SK-N-DZ (cell line): ENCODE results near the gene CSHL1.
A peak's percentile ranks its signal among the peaks of the same experiment; 100 is the strongest.
"Not testable (repeated sequence)": the region's sequence is repeated elsewhere in the genome, so short reads cannot be mapped to it uniquely, and the experiment has no call there.

Source experiments
- DNase-seq: peaks from one replicate; pipeline ENCODE4 v3.0.0-alpha.2; 2015; ENCODE audit warnings: low spot score

The CSHL1 gene

DNA sequence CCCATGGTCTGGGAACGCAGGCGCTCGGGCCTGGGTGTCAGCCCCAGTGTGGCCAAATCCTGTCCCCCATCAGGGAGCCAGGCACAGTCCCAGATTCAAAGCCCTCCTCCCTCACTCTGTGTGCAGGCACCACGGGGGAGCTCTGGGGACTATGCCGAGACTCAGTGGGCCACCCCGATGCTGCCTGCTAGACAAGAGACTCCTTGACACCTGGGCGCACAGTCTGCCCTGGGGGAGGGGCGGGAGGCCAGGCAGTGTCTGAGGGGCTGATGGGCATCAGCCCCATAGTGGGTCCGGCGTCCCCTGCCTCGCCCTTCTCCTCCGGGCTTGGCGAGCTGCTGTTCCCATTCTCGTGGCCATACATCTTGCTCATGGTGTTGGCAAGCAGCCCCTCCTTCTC is 29.5 kb upstream of the CSHL1 start:
- no peak for DNase-seq

DNA sequence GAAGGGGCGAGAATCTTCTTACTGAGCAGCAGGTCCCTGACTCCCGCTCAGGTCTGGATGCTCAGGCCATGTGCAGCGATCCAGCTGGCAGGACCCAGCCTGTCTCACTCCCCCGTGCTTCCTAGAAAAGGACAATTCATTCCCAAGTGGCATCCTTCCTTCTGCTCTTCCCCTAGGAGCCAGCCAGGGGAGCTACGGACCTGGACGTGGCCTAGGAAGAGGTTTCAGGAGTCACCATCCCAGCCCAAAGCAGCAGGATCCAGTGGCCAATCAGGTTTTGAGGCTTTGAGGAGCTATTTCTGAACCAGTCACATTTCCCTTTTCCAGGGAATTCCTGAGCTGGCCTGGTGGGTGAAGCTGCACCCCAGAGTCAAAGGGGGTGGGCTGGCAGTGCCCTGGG is 28.8 kb upstream of the CSHL1 start:
- no peak for DNase-seq

DNA sequence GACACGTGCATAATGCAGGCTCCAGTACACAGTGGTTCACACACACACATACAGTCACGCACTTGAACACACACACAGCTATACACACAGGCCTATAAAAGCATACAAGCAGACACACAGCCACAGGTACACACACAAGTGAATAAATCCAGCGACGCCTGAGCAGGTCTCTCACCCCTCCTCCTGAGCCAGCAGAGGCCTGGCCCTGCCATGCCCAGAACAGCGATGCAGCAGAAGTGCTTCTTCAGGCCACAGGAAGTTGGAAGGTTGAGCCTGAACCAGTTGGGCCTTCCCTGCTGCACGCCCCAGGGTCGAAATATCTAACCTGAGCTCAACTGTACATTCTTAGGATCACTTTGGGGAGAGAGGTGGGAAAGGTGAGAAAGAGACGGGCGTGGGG is 28.3 kb upstream of the CSHL1 start:
- no peak for DNase-seq

DNA sequence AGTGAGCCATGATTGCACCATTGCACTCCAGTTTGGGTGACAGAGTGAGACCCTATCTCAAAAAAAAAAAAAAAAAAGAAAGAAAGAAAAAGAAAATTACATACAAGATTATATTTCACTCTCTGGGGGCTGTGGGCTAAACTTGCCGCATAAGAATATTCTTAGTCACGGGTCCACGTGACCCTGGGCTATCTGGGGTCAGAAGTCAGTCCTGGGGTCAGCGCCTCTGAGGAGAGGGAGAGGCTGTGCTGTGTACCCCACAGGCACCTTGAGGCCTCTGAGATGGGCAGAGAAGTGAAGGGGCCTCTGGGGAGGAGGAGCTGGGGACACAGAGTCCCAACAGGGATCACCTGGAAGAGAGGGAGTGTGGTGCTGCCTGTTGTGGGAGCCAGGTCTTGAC is 26.9 kb upstream of the CSHL1 start:
- DNase-seq: no peak

DNA sequence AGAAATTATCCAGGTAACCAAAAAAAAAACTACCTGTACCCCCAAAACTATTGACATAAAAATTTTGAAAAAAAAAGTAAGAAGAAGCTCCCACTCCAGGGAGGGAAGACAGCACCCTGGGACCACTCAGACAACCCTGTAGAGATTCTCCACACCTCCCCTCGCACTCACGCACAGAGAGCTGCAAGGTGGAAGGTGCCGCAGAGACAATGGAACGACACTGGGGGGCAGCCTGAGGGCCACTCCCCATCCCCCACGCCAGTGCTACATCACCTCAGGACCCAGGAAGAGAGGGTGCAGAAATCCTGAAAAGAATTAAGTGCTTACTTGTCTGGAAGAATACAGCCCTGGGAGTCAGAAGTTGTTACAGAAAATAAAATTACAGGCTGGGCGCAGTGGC is 26.3 kb upstream of the CSHL1 start:
- no peak for DNase-seq

DNA sequence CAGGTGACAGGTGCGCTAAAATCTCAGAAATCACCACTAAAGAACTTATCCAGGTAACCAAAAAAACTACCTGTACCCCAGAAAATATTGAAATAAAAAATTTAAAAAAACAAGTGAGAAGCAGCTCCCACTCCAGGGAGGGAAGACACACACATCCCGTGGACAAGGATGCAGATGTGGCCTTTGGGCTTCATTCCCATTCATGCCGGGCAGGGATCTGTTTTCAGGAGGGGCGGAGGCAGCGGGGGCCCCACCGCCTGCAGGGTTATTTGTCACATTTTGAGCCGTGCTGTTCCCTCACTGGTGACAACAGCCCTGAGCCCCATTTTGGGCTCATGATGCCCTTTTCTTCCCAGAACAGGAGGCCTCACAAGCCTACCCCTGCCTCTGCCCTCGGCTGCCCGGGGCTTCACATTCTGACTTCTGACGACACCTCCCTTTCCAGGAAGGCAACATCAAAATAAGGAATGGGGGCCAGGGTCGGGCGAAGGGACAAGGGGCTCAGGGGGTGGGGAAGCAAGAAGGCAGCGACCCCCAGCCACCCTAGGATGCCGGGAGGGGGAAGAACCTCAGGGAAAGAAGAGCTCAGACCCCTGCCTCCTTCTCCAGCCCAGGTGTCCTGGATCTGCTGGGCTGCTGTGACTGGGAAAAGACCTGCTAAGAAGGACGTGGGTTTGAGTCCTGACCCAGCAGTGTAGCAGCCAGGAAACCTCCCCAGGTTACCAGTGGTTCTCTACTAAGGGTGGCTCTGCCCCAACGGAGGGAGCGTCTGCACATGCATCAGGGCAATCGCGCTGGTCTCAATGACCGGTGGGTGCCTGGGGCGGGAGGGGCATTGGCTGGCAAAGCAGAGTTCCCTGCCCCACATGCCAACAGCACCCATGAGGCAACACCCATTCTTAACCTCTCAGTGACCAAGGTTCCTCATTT is 23.4 kb upstream of the CSHL1 start:
- no peak for DNase-seq

DNA sequence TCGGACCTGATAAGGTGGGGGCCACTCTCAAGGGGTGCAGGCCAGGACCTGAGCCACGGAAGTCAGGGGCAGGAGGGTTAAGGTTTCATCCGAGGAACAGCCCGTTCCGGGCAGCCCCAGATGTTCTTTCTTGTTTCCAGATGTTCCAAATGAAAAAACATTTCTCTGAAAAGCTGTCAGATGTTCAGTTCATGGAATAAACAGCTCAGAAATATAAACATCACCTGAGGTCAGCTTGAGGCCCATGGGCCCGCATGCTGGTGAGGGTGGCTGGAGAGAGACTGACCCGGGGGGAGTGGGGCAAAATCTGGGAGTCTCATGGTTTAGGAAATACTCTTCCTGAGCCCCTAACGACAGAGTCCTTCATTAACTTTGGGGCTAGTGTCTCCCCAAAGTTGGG is 22.5 kb upstream of the CSHL1 start:
- DNase-seq: no peak

DNA sequence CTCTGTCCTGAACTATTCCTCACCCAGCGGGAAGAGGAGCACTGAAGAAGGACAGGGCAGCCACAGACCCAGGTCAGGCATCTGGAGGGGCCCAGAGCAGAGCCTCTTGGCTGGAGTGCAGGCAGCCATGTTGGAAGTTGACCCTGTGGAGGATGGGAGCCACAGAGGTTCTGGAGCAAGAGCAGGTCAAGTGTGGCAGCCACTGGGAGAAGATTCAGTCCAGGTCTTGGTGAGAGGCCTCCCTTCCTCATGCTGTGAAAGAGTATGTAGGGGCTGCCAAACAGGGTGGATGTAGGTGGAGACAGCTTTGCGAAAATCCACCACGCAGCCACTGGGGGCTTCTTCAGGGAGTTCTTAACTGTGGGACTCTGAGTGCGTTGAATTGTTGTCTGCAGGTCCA is 21.7 kb upstream of the CSHL1 start:
- no peak for DNase-seq

DNA sequence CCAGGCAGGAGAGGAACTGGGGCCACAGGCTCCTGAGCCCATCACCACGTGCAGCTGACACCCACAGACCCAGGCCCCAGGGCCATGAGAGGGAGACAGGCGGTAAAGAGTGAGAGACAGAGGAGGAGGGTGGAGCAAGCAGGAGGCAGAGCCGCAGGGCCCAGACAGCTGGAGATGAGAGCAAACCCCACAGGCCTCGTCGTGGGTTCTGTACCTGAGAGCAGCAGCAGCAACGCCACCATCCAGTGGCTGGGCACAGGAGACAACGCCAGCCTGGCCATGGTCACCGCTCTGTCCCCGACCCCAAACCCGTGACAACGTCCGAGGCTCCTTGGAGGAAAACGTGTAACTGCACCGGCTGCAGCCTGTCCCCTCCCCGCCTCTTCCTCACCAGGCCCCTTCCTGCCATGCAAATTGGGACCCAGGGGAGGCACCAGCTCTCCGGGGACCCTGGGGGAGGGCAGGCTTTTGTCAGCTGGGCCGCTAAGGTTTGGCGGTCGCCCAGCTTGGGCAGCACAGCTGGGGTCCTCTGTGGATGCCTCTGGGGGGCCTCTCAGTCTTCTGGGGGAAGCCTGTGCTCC is 21.0 kb upstream of the CSHL1 start, which contains the start of gene CD79B:
CD79B (minus strand) TSS at position 351 of the 581 bp plus-strand sequence; CDS start at position 281, 70 bp downstream.
- DNase-seq: no peak

DNA sequence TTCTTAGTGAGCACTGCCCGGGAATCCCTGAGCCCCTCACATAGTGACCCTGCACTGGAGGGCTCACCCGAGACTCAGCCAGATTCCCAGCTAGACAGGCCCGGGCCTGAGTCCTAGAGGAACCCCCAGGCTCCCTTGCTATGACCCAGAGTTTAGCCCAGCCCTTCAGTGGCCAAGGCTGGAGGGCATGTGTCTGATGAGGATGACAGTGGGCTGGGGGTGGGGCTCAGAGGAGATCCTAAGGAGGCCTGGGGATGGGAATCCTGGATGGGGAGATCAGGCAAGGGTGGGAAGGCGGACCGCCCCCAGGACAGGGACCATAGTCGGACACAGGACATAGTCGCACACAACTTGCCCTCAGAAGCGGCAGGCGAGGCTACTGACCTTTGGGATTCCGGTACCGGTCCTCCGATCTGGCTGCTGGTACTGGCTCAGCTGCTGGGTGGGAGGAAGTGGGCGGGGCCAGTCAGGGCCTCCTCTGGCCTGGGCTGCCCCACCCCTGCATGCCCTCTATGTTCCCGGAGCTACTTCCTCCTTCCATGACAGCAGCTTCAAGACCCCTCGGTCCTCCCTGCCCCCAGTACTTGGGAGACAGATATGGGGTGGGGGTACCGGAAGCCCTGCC is 20.0 kb upstream of the CSHL1 start:
- DNase-seq: no peak

DNA sequence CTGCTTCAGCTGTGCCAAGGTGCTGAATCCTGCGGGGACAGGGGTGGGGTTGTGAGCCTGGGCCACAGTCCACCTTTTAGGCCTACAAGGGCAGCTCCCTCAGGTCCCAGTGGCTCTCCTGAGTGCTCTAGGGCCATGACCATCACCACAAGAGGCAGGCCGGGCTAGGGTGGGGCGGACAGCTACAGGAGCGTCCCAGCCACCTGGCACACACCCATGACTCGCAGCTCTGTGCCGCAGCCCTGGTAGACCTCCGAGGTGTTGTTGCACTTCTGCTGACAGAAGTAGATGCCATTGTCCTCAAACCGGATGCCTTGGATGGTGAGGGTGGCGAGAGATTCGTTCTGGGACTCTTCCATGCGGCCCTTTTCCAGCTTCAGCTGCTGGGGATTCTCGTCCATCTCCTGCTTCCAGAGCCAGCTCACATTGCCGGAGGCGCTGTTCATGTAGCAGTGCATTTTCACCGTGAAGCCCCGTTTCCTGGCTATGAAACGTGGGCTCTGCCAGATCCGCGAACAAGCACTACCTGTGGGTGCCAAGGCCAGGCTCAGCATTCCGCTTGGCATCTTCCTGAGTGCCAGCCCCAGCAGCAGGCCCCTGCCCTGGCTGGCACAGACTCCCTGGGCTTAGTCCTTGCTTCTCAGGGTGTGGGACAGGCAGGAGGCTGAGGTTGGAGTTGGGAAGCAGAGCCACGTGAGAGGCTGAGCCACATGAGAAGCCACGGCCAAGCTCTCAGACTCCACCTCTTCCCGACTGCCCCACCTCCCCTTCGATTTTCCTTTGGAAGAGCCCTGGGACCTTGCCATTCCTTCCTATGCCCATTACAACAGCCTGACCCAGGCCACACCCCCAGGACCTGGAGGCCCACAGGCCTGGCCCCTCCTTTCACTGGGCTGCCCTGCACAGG is 19.1 kb upstream of the CSHL1 start:
- DNase-seq: no peak

DNA sequence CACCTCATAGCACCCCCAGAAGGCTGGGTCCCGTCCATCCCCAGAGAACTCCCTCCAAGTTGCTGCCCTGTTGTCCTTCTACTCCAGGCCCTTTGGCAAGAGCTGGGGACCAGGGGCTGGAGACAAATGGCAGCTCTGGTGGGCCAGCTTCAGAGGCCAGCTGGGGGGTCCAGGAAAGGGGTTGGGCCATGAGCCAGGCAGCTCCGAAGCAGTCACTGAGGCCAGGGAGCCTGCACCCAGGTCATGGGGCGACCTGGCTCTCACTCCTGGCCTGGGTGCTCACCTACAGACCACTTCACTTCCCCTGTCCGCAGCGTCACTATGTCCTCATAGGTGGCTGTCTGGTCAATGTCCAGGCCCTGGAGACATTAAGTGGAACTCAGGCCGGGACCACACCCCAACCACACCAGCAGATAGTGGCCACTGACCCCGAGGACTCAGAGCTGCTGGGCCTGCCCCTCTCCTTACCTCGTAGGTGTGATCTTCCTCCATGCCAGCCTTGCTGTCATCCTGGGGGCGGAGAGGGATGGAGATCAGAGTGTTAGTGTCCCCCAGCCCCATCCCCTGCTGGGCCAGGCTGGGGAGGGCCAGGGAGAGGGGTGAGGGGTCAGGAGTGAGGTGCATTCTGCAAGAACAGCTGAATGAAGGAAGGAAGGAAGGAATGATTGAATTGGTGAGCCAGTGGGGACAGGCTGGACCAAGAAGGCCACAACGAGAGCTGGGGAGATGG is 18.1 kb upstream of the CSHL1 start:
- no peak for DNase-seq

DNA sequence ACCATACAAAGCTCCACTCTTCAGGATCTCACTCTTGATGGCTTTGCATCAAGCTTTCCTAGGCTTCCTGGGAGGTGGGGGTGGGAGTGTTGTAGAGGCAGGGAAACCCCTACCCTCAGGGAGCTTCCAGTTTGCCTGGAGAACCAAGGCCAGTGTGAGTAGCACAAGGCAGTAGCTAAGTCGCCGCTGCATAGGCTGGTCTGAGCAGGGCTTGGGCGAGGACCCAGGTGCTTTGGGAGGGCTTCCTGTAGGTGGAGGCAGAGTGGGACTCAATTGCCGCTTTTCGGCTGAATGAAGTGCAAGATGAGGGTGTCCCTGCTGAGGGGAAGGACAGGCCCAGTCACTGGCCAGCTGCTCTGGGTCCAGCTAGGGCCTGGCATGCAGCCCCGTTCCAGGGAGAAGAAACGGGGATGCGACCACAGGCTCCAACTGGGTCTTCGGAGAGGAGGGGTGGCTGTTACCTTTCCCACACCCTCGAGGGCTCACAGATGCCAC is 17.2 kb upstream of the CSHL1 start:
- no peak for DNase-seq

DNA sequence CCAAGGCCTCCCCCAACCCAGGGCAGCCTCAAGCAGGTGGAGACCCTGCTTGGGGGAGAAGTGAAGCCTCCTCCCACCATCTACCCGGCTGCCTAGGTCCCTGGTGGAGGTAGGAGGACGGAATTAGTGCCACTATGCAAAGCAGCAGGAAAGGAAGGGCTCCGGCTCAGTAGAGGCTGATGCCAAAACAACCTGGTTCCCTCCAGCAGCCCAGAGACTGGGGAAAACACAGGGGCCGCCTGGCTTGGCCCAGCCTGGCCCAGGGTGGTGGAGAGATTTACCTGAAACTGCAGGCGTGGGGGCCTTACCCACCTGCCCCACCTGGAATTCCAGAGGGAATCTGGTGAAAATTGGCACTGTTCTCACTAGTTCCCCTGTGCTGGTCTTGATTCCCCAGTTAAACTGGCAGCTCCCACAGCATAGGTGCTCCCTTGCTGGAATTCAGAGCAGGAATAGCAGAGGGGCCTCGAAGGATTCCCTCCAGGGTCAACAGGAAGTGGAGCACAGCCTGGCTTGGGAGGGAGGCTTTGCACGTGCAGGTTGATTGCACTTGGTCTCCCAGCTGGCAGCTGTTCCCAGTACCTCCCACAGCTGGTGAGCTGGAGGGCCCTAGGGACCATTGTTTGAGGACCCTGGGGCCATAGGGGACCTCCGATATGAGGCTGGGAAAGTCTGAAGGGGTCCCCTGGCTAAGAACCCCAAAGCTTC is 16.6 kb upstream of the CSHL1 start:
- no peak for DNase-seq

DNA sequence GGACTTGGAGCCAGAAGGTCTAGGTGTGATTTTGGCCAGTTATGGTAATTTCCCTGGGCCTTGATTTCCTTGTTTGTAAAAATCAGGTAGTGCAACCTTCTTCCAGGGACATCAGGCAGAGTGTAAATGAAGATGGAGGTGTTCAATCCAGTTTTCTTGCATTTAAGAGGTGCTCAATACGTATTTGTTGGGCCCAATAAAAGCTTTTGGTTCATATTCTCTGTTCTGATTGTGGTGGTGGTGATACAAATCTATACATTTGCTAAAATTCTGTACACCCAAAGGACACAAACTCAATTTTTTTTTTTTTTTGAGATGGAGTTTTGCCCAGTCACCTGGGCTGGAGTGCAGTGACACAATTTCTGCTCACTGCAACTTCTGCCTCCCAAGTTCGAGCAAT is 15.1 kb upstream of the CSHL1 start:
- no peak for DNase-seq

DNA sequence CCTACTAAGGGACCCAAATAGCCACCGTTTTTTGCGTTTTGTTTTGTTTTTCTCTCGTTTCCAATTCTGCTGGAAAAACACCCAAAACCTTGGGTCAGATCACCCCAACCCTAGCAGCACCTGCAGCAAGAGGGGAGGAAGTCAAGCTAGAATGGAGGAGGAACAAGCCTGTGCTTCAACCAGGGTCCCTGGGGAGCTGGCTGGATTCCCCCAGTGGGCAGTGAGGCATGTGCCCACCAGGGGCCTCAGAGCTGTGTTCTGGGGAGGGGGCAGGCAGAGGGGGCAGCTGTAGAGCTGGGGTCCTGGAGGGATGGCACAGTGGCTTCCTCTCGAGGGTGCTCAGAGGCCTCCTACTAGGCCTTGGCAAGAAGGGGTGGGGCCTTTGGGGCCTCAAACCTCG is 14.6 kb upstream of the CSHL1 start:
- no peak for DNase-seq

DNA sequence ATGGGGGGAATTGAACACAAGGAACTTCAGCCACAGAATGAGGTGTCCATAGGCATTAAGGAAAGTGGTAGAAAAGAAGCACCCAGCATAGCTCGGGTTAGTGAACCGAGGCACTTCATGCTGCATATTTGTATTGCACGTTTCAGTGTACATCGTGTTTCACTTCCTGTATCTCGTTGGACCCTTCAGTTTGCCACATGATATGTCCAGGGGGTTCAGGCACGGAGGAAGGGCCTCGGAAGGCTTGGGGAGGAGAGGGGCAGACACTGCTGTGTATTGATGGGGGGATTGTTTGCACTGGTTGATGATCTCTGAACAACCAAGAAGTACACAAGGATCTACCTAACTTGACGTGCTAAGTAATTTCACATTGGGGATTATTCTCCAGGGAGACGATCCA is 11.3 kb upstream of the CSHL1 start:
- not testable (repeated sequence) for DNase-seq

DNA sequence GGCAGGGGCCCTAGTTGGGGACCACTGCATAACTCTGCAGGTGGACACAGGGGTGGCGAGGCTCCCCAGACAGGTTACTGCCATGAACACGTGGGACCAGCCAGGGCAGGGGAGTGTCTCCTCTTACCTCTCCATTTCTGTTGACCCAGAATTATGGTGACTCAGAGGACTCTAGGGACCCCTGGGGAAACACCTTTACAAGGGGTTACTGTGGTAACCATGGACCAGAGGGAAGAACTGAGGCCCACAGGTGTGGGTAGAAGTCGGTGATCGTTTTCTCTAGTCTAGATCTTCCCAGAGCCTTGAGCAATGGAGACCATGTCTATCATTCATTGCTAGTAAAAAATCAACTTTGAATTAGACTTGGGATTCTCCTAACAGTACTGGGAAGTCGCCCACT is 9.7 kb upstream of the CSHL1 start:
- DNase-seq: not testable (repeated sequence)

DNA sequence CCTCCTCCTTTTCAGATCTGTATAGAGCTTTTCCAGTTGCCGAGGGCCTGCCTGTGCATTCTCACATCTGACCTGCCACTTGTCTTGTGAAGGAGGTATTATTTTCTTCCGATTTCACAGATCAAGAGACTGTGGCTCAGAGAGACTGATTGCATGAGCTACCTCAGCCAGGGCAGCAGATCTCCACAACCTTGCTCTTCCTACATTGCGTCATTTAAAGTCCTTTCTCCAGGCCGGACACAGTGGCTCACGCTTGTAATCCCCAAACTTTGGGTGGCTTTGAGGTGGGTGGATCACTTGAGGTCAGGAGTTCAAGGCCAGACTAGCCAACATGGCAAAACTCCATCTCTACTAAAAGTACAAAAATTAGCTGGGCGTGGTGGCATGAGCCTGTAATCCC is 9.0 kb upstream of the CSHL1 start:
- DNase-seq: not testable (repeated sequence)

DNA sequence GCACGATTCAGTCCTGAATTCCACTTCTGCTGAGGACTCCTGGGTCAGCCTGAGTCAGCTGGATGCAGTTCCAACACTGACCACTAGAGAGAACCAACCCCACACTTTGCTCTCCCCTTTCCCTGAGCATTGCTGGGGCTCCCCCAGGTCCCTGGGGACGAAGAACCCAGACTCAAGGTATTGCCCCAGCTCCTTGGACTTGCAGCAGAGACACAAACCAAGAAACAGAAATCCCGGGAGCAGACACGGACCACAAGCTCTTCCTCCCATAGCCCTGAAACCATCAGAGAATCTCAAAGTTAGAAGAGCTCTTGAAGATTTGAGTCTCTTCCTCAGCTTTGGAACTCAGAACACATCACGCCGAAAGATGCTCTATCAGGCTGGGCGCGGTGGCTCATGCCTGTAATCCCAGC is 8.3 kb upstream of the CSHL1 start:
- DNase-seq: peak; percentile 51
